ENCODE measurements around the gene SYNM. TPM values are rescaled to one million over a fixed set of nuclear protein-coding genes. Genes with fewer than 3 reads are reported as not detected.

SYNM gene
- total and polyA plus RNA-seq, 8 donors, result 2.0 to 4.5 (median 3.3) TPM

- no peaks in the 10 kb centered on the region for H3K36me3 ChIP-seq
- TF ChIP-seq CTCF (IDR thresholded peaks at IDR 0.05), result no peak
Observed at GRCh38 chr15:99132634-99133287, 27.9 kb downstream of the SYNM start.

GRCh38 chr15:99134317-99134821 lies 29.5 kb downstream of the SYNM start:
- Histone ChIP-seq H3K9me3 (no peaks in the 10 kb centered on the region), H3K4me3 (no peak overlapping the region), H3K36me3 (no peaks in the 10 kb centered on the region), H3K27me3 (no peaks in the 10 kb centered on the region), H3K27ac (no peak overlapping the region), H3K4me1 (no peaks in the 10 kb centered on the region)
- DNase-seq (no peak), ATAC-seq (no peak), FAIRE-seq (no peak)
- no peak for TF ChIP-seq CTCF (IDR thresholded peaks at IDR 0.05)
- intact Hi-C loops (cut with DNase I), result no loop called here
- WGBS, 2 donors, result 91% methylated on average over 11 of the region's 11 CpGs

More at GRCh38 chr15:99132634-99133287, 27.9 kb downstream of the SYNM start:
- Histone ChIP-seq H3K4me1 (no peaks in the 10 kb centered on the region), H3K4me3 (no peak overlapping the region), H3K9me3 (no peaks in the 10 kb centered on the region), H3K27ac (no peak overlapping the region), H3K27me3 (no peaks in the 10 kb centered on the region)
- intact Hi-C loops (cut with DNase I), result no loop called here
- FAIRE-seq (no peak), ATAC-seq (no peak), DNase-seq (no peak)
- 89 to 91% methylated on average over 18 of the region's 18 CpGs for WGBS, 2 donors

GRCh38 chr15:99135194-99135593 lies 30.3 kb downstream of the SYNM start:
- no peak overlapping the region for H3K4me3 ChIP-seq
- H3K27me3 ChIP-seq, result no peaks in the 10 kb centered on the region
- FAIRE-seq (no peak), ATAC-seq (no peak), DNase-seq (no peak)
- no peaks in the 10 kb centered on the region for H3K9me3 ChIP-seq
- TF ChIP-seq CTCF (IDR thresholded peaks at IDR 0.05), result no peak
- no peaks in the 10 kb centered on the region for H3K36me3 ChIP-seq
- intact Hi-C loops (cut with DNase I), result no loop called here
- no peaks in the 10 kb centered on the region for H3K4me1 ChIP-seq
- WGBS, 2 donors, result 84 to 88% methylated on average over 4 of the region's 4 CpGs
- no peak overlapping the region for H3K27ac ChIP-seq

- intact Hi-C loops (cut with DNase I), result no loop called here
- DNase-seq, result no peak
Observed at GRCh38 chr15:99137111-99137546, 32.2 kb downstream of the SYNM start.

More at GRCh38 chr15:99137111-99137546, 32.2 kb downstream of the SYNM start:
- Histone ChIP-seq H3K4me1 (no peaks in the 10 kb centered on the region), H3K4me3 (no peak overlapping the region), H3K27ac (no peak overlapping the region), H3K9me3 (no peaks in the 10 kb centered on the region), H3K27me3 (no peaks in the 10 kb centered on the region), H3K36me3 (no peaks in the 10 kb centered on the region)
- FAIRE-seq (no peak), ATAC-seq (peak in 1 of 4 donors; percentile 62)
- WGBS, 2 donors, result 74 to 82% methylated on average over 13 of the region's 13 CpGs
- no peak for TF ChIP-seq CTCF (IDR thresholded peaks at IDR 0.05)
